Activated CD4-positive, alpha-beta T cell treated with anti-CD3 and anti-CD28 coated beads, Interleukin-10, Interleukin-2, amounts not matched to agents 100 ng/mL and 50 ng/mL, durations not matched to agents 16 hours and 8 hours (primary cell): ENCODE measurements around the gene IGSF21.
"Not testable (repeated sequence)": the region's sequence is repeated elsewhere in the genome, so short reads cannot be mapped to it uniquely, and the experiment has no call there.

Experiments
- DNase-seq: peaks from one replicate; pipeline ENCODE4 v3.0.0-alpha.2; 2020

Gene IGSF21

GRCh38 chr1:18340158-18340764, 232.7 kb downstream of the IGSF21 start:
- DNase-seq = no peak

DNA sequence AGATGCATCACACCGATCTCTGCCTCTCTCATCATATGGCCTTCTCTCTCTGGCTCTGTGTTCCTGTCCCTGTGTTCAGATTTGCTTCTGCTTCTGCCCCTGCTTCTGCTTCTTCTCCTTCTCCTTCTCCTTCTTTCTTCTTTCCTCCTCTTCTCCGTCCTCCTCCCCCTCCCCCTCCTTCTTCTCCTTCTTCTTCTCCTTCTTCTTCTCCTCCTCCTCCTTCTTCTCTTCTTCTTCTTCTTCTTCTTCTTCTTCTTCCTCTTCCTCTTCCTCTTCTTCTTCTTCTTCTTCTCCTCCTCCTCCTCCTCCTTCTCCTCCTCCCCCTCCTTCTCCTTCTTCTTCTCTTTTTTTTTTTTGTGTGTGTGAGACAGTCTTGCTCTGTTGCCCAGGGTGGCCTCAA, 233.2 kb downstream of the IGSF21 start:
- DNase-seq = no peak

- DNase-seq = no peak
Observed at GRCh38 chr1:18341291-18342069, 233.9 kb downstream of the IGSF21 start.

DNA sequence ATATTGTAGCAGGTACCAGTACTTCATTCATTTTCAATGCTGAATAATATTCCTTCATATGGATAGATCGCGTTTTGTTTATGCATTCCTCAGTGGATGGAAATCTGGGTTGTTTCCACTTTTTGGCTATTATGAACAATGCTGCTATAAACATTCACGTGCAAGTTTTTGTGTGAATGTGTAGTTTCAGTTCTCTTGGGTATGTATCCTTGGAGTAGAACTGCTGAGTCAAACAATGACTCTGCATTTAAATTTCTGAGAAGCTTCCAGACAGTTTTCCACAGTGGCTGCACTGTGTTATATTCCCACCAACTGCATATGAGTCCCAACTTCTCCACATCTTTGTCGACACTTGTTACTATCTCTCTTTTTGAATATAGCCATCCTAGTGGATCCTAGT, 235.1 kb downstream of the IGSF21 start:
- DNase-seq = no peak

- no peak for DNase-seq
Observed at GRCh38 chr1:18343581-18343980, 236.0 kb downstream of the IGSF21 start.

DNA sequence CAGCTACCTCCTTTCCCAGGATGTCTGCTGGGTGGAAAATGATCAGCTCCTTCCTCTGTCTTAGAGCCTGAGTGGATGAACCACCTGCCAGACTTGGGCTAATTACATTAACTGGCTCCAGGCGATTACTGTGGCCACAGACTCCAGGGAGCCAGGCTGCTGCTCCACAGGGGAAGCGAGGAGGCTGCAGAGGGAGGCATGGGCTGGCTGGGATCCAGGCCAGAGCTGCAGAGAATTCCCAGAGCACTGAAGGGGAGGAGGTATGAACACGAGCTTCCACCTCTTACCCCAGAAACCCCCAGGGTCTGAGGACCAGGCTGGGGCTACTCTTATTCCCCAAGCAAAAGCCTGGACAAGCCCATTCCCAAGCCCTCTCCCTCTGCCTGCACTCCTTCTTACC, 237.2 kb downstream of the IGSF21 start:
- DNase-seq = no peak

DNA sequence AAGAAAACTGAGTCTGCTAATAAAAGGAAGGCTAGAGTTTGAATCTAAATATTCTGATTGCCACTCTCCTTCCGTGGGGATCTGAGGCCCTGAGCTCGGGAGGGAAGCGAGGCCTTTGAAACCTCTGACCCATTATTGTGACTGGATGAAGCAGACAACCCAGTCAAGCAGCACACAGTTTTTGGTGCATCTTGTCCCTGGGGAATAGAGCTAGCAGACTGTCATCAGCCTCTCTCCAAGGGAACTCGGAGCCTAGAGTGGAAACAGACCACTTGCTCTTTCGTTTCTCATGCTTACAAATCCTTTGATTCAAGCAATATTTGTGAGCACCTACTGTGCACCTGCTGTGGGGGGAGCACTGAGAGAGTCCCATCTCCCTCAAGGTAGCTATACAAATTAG, 240.0 kb downstream of the IGSF21 start:
- DNase-seq = no peak

DNA sequence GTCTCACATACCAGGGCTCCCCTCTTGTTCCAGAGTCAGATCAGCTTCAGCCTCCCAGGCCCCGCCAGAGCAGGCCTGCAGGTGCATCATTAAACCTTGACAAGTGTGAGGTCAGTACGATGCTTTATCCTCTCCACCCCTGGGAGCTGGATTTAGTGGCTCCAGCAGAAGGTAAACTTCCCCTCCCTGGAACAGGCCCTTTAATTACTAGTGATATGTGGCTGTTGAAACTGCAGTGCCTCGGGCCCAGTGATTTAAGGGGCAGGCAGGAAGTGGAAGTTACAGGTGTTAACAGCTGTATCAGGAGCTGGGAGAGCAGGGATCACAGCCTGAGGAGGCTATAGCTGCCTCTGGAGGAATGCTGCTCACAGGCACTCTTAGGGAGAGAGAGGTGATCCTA, 240.8 kb downstream of the IGSF21 start:
- DNase-seq = no peak

DNA sequence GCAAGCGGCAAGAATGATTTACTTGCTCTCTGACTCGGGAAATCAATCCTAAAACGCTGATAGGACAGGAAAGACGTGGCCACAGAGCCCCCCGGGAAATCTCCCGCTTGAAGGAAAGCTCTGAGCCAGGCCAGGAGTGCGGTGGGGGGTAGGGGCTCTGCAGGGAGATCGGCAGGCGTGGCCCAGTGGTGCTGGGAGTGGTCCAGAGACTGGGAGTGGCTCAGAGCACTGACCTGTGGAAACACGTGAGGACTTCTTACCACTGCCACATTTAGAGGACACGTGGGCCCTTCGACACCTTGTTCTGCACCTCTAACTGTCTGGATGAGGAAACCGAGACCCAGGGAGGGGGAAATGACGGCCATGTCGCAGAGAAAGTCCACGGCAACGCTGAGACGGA, 243.1 kb downstream of the IGSF21 start:
- DNase-seq = no peak

DNA sequence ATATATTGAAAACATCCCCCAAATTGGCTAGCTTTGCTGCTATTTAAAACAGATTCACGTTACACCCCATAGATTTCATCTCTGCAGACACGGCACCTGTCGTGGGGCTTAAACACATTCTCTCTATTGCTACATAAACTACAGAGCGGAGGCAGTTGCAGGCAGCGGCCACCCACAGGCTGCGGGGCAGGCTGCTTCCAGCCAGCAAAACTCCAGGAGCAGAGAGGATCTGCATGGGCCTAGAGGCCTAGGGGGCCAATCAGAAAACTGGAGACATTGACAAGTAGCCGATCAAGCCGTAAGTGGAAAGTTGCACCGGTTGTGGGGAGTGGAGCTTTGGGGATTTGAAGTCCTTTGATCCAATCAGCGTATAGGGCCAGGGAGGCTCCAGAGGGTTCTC, 244.1 kb downstream of the IGSF21 start:
- no peak for DNase-seq

DNA sequence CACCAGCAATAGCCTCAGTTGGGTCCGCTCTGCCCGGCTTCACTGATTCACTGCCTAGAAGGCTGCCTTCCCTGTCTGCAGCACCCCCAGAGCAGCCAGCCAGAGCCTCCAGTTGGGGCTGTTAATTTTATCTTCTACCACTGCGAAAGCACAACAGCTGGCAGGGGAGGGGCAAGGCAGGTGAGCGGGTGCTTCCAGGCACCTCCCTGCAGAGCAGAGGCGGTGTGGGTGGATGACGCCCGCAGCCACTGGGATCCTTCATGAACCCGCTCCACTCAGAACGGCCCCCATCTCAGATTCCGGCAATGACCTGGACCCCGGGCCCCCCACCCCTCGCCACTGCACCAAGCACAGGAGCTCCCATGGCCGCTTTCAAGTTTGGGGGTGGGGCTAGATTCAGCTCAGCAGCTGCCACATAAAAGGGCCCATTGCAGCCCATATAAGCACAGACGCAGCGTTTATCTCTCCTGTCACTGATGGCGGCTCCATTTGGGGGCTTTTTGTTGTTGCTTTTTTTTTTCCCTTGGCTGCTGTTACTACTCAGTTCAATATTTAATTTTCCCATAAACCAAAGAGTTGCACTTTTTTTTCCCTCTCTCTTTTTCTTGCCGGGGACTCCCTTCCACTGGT, 245.2 kb downstream of the IGSF21 start:
- no peak for DNase-seq

DNA sequence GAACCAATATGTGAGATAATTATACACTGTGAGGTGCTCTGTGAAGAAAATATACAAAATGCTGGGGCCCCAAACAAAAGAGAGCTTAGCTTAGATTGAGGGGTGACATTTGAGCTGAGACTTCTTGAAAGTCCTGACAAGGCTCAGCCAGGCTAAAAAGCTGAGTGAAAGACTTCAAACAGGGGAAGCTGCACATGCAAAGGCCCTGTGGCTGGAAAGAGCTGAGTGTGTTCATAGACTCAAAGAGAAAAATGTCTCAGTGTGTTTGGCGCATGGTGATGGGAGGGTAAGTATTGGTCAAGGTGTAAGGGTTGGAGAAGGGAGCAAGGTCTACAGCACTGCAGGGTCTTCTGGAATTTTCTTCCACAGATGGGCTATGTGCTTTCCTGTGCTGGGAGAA, 245.9 kb downstream of the IGSF21 start:
- no peak for DNase-seq

GRCh38 chr1:18353992-18354391, 246.4 kb downstream of the IGSF21 start:
- no peak for DNase-seq

DNA sequence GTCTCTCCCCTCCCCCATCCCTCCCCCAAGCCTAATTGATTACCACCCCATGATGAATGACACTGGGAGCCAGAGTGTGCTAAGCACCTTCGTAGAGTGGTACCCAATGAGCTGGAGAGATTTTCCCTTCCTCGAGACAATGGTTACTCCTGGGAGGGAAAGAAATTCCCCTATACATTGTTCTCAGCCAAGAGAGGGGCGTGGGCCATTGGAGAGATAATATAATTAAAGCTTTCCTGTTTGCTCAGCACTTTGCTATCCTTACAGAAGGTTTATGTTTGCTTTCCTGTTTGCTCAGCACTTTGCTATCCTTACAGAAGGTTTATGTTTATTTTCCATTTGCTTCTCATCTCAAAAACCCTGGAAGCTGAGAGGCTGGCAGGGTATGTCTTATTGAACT, 247.0 kb downstream of the IGSF21 start:
- DNase-seq = no peak

DNA sequence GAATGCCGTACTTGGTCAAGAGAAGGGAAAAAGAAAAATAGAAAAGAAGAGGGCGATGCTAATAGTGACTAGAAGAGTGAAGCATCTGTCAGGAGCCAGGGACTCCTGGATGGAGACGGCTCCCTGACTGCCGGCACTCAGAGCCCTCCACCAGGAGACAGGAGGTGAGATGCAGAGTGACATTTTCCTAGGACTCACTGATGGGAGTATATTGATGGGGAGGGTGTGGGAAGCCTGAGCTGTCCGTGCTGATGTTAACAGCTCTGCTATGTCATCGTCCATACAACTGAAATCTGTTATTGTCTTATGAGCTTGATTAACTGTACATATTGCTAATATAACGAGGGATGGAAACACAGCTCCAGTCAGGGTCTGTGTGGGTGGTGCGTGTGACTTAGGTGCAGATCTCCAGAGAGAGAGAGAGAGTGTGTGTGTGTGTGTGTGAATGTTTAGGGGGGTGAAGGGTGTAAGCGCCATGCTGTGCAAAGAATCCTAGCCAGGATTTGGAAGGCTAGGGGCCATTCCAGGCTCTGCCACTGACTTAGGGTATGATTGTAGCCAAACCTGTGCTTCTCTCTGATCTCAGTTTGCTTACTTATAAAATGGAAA, 250.1 kb downstream of the IGSF21 start:
- no peak for DNase-seq

GRCh38 chr1:18358600-18358999, 251.0 kb downstream of the IGSF21 start:
- no peak for DNase-seq

DNA sequence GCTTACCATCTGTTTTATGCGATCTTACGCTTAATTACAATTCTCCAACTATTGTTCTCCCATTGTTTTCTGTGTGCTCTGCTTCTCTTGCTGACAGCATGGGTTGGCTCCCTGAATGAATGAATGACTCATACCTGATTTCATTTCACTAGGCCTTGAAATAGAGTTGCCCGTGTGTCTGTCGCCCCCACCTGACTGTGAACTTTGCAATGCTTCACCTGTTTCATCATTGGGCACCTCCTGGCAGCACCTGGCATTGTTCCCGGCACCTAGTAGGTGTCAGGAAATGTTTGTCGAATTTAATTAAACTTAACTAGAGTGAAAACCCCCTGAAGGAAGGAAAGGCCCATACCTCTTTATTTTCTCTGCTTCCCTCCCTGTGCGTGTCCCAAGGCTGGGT, 252.7 kb downstream of the IGSF21 start:
- no peak for DNase-seq

GRCh38 chr1:18362150-18362549, 254.6 kb downstream of the IGSF21 start:
- no peak for DNase-seq

DNA sequence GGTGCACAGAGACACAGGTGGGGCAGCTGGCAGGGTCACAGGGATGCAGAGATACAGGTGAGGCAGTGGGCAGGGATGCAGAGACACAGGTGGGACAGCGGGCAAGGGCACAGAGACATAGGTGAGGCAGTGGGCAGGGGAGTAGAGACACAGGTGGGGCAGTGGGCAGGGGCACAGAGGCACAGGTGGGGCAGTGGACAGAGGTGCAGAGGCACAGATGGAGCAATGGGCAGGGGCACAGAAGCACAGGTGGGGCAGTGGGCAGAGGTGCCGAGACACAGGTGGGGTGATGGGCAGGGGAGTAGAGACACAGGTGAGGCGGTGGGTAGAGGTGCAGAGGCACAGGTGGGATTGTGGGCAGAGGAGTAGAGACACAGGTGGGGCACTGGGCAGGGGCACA, 255.8 kb downstream of the IGSF21 start:
- DNase-seq = no peak

DNA sequence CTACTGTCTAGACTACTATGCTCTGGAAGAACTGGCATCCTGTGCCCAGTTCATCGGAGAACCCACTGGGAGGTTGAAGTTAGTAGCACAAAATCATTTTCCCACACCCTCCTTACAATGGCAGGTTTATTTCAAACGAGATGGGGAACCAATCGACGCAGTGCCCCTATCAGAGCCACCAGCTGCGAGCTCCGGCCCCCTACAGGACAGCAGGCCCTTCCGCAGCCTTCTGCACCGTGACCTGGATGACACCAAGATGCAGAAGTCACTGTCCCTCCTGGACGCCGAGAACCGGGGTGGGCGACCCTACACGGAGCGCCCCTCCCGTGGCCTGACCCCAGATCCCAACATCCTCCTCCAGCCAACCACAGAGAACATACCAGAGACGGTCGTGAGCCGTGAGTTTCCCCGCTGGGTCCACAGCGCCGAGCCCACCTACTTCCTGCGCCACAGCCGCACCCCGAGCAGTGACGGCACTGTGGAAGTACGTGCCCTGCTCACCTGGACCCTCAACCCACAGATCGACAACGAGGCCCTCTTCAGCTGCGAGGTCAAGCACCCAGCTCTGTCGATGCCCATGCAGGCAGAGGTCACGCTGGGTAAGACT, 257.6 kb downstream of the IGSF21 start:
- no peak for DNase-seq

DNA sequence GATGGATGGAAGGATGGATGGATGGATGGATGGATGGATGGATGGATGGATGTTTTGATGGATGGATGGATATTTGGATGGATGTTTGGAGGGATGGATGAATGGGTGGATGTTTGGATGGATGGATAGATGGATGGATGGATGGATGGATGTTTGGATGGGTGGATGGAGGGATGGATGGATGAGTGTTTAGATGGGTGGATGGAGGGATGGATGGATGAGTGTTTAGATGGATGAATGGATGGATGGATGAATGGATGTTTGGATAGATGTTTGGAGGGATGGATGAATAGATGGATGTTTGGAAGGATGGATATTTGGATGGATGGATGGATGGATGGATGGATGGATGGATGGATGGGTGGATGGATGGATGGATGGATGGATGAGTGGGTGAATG, 264.9 kb downstream of the IGSF21 start:
- DNase-seq = not testable (repeated sequence)

DNA sequence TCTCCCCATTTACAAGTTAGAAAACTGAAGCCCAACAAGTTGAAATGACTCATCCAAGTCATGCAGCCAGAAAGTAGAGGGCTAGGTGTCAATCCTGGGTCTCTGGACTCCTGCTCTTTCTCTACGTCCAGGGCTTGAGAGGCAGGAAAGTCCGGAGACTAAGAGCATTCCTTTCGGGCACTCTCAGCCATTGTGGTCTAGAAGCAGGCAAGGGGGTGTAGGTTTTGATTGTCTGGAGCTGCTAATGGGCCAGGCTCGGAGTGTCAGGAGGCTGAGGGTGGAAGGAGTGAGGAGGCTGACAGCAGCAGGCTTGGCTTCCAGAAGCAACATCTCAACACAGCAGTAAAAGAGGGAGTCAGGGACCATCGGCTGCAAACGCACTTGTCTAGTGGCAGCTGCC, 265.6 kb downstream of the IGSF21 start:
- no peak for DNase-seq

DNA sequence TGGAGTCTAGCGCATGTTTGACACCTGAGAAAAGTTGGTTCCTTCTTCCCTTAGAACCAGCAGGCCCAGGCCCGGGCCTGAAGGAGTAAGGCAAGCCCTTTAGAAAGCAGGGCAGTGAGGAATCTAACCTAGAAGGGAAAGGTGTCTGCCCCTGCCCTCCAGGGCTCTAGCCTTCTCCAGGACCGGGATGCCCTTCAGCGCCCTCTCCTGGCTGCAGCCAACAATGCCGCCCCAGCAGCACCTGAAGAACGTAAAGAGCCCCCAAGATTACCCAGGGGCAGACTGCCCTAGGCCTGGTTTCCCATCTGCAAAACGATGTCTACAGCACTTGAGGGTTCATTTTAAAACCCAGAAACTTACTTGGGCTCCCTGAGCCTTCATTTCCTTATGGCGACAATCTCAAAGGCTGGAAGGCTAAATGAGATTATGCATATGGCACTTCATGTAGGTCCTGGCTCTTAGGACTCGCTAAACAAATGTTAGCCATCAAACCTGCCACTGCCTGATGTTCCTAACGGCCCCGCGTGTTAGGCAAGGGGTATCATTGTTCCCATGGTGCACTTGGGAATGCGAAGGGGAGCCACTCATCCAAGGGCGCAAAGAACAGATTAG, 266.4 kb downstream of the IGSF21 start:
- DNase-seq = no peak
